Ishikawa (cell line): ENCODE data around the gene SMIM17.
A peak's percentile ranks its signal among the peaks of the same experiment; 100 is the strongest.

Experiments used
- EGR1 ChIP-seq: IDR thresholded peaks from 2 replicates; pipeline ENCODE4 v1.6.1; 2012
- FOXM1 ChIP-seq: IDR thresholded peaks from 2 replicates; pipeline ENCODE4 v1.6.1; 2012; ENCODE audit warnings: low read depth, borderline replicate concordance
- RAD21 ChIP-seq: IDR thresholded peaks from 2 replicates; pipeline ENCODE4 v1.6.1; 2012; ENCODE audit warnings: low read depth
- ZBTB7A ChIP-seq: IDR thresholded peaks from 2 replicates; pipeline ENCODE4 v1.6.1; 2012; ENCODE audit warnings: low read depth
- TF ChIP-seq, protein P1 (sequence below): IDR thresholded peaks from 2 replicates; pipeline ENCODE4 v1.6.1; 2012; ENCODE audit warnings: low read depth, mild to moderate bottlenecking
- TF ChIP-seq, protein P2 (sequence below): IDR thresholded peaks from 2 replicates; pipeline ENCODE4 v1.6.1; 2012

DNA sequence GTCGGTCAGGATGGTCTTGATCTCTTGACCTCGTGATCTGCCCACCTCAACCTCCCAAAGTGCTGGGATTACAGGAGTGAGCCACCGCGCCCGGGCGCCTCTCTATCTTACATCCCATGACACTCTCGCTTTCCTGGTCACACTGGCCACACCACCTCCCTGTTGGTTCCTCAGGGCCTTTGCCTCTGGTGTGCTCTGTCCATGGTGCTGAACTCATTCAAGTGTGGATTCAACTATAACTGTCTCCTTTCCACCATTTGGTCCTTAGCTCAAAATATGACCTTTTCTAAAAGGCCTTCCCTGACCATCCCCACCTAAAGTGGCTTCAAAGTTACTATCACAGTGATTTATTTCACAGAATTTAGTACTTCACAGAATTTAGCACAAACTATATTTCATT, 3.7 kb upstream of the SMIM17 start:
- TF ChIP-seq FOXM1 (no peak), RAD21 (no peak), ZBTB7A (no peak), EGR1 (no peak)
- TF ChIP-seq, protein P1, sequence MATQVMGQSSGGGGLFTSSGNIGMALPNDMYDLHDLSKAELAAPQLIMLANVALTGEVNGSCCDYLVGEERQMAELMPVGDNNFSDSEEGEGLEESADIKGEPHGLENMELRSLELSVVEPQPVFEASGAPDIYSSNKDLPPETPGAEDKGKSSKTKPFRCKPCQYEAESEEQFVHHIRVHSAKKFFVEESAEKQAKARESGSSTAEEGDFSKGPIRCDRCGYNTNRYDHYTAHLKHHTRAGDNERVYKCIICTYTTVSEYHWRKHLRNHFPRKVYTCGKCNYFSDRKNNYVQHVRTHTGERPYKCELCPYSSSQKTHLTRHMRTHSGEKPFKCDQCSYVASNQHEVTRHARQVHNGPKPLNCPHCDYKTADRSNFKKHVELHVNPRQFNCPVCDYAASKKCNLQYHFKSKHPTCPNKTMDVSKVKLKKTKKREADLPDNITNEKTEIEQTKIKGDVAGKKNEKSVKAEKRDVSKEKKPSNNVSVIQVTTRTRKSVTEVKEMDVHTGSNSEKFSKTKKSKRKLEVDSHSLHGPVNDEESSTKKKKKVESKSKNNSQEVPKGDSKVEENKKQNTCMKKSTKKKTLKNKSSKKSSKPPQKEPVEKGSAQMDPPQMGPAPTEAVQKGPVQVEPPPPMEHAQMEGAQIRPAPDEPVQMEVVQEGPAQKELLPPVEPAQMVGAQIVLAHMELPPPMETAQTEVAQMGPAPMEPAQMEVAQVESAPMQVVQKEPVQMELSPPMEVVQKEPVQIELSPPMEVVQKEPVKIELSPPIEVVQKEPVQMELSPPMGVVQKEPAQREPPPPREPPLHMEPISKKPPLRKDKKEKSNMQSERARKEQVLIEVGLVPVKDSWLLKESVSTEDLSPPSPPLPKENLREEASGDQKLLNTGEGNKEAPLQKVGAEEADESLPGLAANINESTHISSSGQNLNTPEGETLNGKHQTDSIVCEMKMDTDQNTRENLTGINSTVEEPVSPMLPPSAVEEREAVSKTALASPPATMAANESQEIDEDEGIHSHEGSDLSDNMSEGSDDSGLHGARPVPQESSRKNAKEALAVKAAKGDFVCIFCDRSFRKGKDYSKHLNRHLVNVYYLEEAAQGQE, result peak; percentile 88
- TF ChIP-seq, protein P2, sequence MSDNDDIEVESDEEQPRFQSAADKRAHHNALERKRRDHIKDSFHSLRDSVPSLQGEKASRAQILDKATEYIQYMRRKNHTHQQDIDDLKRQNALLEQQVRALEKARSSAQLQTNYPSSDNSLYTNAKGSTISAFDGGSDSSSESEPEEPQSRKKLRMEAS, result no peak
